ENCODE data around the gene TAF1B. TPM values are rescaled to one million over a fixed set of nuclear protein-coding genes. Genes with fewer than 3 reads are reported as not detected.

TAF1B gene
- total RNA-seq, 1 experiment from 2014 or later = 52.8 TPM

DNA sequence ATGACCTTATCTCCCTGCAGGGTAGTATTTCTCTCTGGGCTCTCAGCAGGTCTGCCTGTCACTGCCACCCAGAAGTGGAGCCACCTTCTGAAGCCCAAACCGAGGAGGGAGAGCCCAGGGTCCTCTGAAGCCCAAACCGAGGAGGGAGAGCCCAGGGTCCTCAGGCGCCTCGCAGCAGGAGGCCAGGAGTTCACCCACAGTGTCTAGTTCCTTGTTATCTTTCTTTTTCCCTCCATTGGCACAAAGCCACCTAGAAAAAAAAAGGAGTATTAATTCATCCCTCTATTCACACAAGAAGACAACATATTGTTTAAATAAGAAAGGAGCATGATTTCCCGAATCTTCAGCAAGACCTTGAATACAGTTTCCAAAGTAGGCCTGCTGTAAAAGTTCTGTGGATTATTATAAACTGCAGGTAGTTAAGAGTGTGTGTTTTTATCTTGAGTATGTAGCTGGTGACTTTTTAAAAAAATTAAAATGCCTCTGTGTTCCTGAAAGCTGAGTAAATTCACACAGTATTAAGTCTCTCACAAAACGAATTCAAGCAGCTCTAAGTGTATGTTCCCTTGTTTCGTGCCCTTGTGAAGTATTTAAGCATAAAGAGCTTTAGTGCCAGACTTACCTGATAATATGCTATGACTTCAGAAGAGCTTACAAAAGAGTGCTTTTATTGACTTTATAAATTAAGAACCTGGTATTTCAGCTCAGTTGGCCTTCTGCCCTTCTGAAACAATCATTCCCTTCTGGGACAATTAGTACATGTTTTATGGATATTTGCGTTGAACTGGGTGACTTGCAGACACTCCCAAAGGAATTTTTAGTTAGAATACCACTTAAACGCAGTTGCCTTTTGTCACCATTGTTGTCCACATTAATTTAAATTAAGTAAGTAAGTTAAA is 96.6 kb downstream of the TAF1B start:
- TF ChIP-seq EZH2 (IDR thresholded peaks at IDR 0.05; ENCODE audit: borderline replicate concordance, low read depth, low read length, poor library complexity, severe bottlenecking) = no peak
- TF ChIP-seq, protein P1, sequence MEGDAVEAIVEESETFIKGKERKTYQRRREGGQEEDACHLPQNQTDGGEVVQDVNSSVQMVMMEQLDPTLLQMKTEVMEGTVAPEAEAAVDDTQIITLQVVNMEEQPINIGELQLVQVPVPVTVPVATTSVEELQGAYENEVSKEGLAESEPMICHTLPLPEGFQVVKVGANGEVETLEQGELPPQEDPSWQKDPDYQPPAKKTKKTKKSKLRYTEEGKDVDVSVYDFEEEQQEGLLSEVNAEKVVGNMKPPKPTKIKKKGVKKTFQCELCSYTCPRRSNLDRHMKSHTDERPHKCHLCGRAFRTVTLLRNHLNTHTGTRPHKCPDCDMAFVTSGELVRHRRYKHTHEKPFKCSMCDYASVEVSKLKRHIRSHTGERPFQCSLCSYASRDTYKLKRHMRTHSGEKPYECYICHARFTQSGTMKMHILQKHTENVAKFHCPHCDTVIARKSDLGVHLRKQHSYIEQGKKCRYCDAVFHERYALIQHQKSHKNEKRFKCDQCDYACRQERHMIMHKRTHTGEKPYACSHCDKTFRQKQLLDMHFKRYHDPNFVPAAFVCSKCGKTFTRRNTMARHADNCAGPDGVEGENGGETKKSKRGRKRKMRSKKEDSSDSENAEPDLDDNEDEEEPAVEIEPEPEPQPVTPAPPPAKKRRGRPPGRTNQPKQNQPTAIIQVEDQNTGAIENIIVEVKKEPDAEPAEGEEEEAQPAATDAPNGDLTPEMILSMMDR (conservative IDR thresholded peaks at IDR 0.05; ENCODE audit: low read depth, low read length) = no peak
- ChIA-PET CTCF (no interaction called here), POLR2A (ENCODE audit: low non-redundant PET) (no interaction called here)
- H3K9me3 ChIP-seq (ENCODE audit: low read depth, low read length, poor library complexity, severe bottlenecking) = no peaks in the 10 kb centered on the region
- H3K36me3 ChIP-seq (ENCODE audit: insufficient read depth, low read length, poor library complexity, severe bottlenecking) = no peaks in the 10 kb centered on the region
- intact Hi-C loops (cut with micrococcal nuclease; ENCODE audit: unreplicated experiment) = no loop called here
- H3K27me3 ChIP-seq (replicated peaks; ENCODE audit: insufficient read depth, low read depth, low read length, poor library complexity) = no peaks in the 10 kb centered on the region
- no peak overlapping the region for H3K27ac ChIP-seq (ENCODE audit: low read depth, low read length, poor library complexity, severe bottlenecking)
- H3K4me1 ChIP-seq (ENCODE audit: insufficient read depth, low read length, poor library complexity, severe bottlenecking) = no peaks in the 10 kb centered on the region
- BruUV-seq (replicated peaks) = no TSS peak
- no peak for DNase-seq (ENCODE audit: low spot score)
- H3K4me3 ChIP-seq (ENCODE audit: low read depth, low read length, poor library complexity, severe bottlenecking) = no peak overlapping the region

DNA sequence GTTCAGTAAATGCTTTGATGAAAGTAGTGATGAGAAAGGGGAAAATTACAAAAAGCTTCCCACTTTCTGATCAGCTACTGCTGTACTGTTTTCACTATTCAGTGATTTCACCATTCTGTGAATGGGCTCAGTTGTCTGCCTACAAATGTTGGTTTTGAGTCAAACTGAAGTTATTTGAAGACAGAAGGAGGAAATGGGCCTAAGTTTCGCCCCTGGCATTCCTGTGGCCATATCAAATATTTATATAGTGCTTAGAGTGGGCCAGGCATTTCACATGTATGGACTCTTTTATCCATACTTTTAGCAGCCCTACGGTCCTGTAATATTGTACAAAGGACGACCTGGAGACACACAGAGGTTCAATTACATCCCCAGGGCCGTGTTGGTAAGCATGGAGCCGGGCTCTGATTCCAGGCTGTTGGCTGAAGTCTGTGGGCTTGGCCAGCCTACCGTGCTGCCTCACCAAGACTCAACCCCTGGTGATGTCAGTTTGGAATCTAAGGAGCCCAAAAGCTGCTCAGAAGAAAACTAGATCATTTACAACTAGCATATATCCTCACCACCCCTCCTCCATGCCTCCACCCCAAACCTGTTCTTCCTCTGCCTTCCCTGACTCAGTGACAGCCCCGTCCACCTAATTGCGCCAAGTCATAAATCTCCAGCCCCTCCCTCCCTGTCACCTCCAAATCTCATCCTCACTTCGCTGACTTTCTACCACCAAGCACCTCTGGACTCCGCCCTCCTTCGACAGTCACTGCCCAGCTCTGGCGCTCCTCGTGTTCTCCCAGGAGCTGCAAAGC is 98.1 kb downstream of the TAF1B start:
- Histone ChIP-seq H3K36me3 (ENCODE audit: insufficient read depth, low read length, poor library complexity, severe bottlenecking) (no peaks in the 10 kb centered on the region), H3K9me3 (ENCODE audit: low read depth, low read length, poor library complexity, severe bottlenecking) (no peaks in the 10 kb centered on the region), H3K4me1 (ENCODE audit: insufficient read depth, low read length, poor library complexity, severe bottlenecking) (no peaks in the 10 kb centered on the region), H3K4me3 (ENCODE audit: low read depth, low read length, poor library complexity, severe bottlenecking) (no peak overlapping the region), H3K27ac (ENCODE audit: low read depth, low read length, poor library complexity, severe bottlenecking) (no peak overlapping the region), H3K27me3 (replicated peaks; ENCODE audit: insufficient read depth, low read depth, low read length, poor library complexity) (peaks cover 8% of the 10 kb centered on the region)
- CTCF ChIA-PET = no interaction called here
- TF ChIP-seq, protein P1 (conservative IDR thresholded peaks at IDR 0.05; ENCODE audit: low read depth, low read length) = no peak
- TF ChIP-seq EZH2 (IDR thresholded peaks at IDR 0.05; ENCODE audit: borderline replicate concordance, low read depth, low read length, poor library complexity, severe bottlenecking) = no peak
- no peak for DNase-seq (ENCODE audit: low spot score)
- intact Hi-C loops (cut with micrococcal nuclease; ENCODE audit: unreplicated experiment) = no loop called here
- POLR2A ChIA-PET (ENCODE audit: low non-redundant PET) = no interaction called here
- no TSS peak for BruUV-seq (replicated peaks)

DNA sequence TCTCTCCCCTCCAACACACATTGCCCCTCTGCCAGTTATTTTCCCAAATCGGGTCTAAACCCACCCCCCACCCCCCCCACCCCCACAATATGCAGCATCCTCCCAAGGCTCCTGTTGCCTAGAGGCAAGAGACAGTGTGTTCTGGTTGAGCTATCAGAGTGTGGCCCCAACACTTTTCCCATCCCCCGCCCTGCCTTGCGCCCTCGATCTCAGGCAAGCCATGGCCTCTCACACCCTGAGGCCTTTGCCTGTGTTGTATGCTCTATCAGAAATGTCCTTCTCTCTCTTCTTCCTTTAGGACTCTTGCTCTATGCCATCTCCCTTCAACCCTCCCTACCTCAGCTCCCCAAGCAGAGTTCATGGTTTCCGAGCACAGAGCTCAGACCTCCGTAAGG is 98.7 kb downstream of the TAF1B start:
- H3K36me3 ChIP-seq (ENCODE audit: insufficient read depth, low read length, poor library complexity, severe bottlenecking) = no peaks in the 10 kb centered on the region
- no peak overlapping the region for H3K4me3 ChIP-seq (ENCODE audit: low read depth, low read length, poor library complexity, severe bottlenecking)
- H3K27ac ChIP-seq (ENCODE audit: low read depth, low read length, poor library complexity, severe bottlenecking) = no peak overlapping the region
- DNase-seq (ENCODE audit: low spot score) = no peak
- no peaks in the 10 kb centered on the region for H3K4me1 ChIP-seq (ENCODE audit: insufficient read depth, low read length, poor library complexity, severe bottlenecking)
- ChIA-PET CTCF (interaction anchor here (0.9 kb wide), 1 partner anchor 42 kb away, joined by 3 read pairs; no protein-coding TSS in a partner anchor), POLR2A (ENCODE audit: low non-redundant PET) (no interaction called here)
- BruUV-seq (replicated peaks) = no TSS peak
- H3K9me3 ChIP-seq (ENCODE audit: low read depth, low read length, poor library complexity, severe bottlenecking) = no peaks in the 10 kb centered on the region
- peaks cover 8% of the 10 kb centered on the region for H3K27me3 ChIP-seq (replicated peaks; ENCODE audit: insufficient read depth, low read depth, low read length, poor library complexity)
- TF ChIP-seq, protein P1 (conservative IDR thresholded peaks at IDR 0.05; ENCODE audit: low read depth, low read length) = no peak
- TF ChIP-seq EZH2 (IDR thresholded peaks at IDR 0.05; ENCODE audit: borderline replicate concordance, low read depth, low read length, poor library complexity, severe bottlenecking) = no peak
- intact Hi-C loops (cut with micrococcal nuclease; ENCODE audit: unreplicated experiment) = no loop called here
